ENCODE measurements around the gene GPC5.
"Not testable (repeated sequence)": the region's sequence is repeated elsewhere in the genome, so short reads cannot be mapped to it uniquely, and the experiment has no call there.

GPC5 gene

DNA sequence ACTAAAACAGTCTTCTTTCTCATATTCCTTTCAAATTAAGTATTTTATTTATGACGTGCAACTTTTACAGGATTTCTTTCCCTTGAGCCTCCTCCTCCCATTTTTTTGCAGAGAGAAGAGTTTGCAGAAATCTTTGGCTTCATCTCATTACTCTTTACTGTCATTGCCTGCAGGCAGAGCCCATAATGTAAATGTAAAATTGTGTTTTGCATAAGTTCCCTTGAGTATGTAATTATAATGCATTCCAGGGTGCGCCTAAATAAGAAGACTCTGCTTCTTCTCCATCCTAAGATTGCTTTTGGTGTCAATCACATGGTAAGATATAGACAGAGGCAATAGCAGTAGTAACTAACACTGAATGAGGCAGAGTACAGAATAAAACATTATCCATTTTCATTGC lies 27.9 kb upstream of the GPC5 start:
- no peak for DNase-seq

GRCh38 chr13:91372911-91373310 lies 25.5 kb upstream of the GPC5 start:
- DNase-seq: no peak

- peak; percentile 27 for DNase-seq
Measured at GRCh38 chr13:91375116-91375729, 23.2 kb upstream of the GPC5 start.

GRCh38 chr13:91381371-91381770 lies 17.1 kb upstream of the GPC5 start:
- peak; percentile 6 for DNase-seq

GRCh38 chr13:91383836-91384235 lies 14.6 kb upstream of the GPC5 start:
- DNase-seq: no peak

GRCh38 chr13:91384896-91385295 lies 13.5 kb upstream of the GPC5 start:
- DNase-seq: no peak

DNA sequence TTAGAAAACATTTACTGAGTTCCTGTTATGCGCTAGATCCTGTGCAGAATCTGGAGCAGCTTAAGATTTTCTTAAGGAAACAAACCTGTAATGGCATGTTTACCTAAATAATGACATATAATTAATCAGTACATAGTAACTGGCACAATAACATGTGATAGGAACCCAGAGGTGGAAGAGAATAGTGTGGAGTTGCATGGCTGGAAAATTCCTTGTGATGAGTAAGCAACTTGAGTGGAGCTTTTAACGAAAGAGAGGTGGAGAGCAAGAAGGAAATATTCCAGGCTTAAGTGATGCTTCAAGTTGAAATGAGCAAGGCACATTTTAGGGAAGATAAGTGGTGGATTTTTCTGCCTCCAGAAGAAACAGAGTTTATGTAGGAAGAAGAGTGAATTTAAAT lies 9.2 kb upstream of the GPC5 start:
- no peak for DNase-seq

GRCh38 chr13:91397595-91397994 lies 826 bp upstream of the GPC5 start:
- DNase-seq: no peak

DNA sequence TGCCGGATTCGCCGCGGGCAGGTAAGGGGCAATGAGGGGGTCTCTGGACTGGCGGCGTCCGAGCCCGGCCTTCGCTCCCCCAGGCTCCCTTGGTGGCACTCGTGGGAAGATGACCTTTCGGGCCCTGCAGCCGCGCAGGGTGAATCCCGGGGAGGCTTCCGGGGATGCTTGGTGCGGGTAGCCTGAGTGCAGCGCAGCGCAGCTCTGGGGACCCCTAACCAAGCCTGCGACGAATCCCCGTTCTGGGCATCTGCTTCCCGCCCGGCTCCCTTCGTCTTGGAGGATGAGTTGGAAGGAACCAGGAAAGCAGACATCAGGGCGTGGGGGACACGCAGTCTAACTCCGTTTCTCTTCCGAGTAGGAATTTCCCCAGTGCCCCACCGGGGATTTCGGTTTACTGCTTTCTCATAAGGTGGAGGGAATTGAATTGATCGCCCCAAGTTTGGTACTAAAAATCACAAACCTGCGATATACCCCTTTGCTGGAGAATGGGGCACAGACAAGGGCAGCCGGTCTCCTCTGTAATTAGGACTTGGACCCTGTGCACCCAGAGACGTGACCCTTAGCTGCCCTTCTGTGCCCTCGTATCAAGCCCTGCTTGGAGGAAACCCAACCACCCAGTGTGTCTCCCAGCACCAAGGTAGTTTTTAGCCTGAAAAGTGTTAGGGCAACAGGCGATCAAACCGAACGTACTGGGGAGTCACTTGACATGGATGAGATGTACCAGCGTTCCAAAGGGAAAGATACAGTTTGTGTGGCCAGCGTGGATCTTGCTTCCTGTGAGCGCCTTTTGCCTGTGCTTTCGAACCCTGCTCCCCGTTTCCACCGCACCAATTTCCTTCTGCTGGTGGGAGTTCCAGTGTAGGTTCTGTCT lies 1.0 kb downstream of the GPC5 start:
- no peak for DNase-seq

- DNase-seq: no peak
Measured at GRCh38 chr13:91400063-91400399, 1.6 kb downstream of the GPC5 start.

DNA sequence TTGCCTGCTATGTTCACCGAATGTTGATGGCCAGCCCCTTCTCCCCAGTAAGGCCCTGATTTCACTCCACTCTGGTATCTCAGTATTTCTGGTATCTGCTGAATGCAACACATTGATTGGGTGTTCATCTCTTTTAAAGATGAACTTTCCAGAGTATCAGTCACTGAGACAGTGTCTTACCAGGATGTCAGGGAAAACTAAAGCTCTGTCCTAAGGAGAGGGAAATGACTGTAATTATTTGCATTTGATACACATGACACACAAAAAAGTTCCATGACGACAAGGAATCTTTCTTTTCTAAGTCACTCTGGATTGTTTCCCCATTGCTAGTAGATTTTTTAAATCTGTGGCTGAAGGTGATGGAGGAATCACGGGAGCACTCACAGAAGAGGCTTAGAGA lies 2.2 kb downstream of the GPC5 start:
- DNase-seq: no peak

- no peak for DNase-seq
Measured at GRCh38 chr13:91401920-91402319, 3.5 kb downstream of the GPC5 start.

- DNase-seq: no peak
Measured at GRCh38 chr13:91405240-91405639, 6.8 kb downstream of the GPC5 start.

DNA sequence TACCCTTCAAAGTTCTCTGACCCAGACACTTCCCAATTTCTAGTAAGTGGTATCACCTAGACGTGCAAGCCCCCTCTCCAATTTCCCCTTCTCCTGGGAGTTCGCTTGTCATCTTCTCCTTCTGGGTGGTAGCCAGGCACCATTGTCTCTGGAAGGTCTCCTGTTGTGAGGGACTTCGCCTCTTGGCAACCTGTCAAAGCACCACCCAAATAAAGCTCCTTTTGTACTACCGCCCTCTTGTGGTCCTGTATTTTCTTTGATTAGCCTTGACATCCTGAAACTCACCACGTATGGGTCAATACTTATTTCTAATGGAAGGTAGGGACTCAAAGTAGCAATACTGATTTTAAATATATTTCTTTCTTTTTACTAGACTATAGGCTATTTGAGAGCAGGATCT lies 8.2 kb downstream of the GPC5 start:
- DNase-seq: peak; percentile 36

DNA sequence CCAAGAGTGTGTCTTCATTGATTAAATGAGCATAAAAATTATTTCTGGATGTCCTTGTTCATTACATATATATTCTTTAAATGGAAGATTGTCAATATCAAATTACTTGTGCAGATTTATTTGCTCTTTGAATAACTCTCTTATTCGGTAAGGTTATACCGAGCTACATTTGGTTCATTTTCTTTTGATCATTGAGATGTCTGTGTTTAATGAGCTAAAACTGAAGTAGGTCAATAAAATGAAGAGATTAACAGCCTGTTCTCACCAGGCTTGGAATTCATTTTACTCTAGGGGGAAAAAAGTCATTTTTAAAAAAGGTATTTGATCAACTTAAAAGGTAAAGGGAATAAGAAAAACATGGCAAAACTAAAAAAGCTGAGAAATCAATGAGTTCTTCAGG lies 10.6 kb downstream of the GPC5 start:
- no peak for DNase-seq

DNA sequence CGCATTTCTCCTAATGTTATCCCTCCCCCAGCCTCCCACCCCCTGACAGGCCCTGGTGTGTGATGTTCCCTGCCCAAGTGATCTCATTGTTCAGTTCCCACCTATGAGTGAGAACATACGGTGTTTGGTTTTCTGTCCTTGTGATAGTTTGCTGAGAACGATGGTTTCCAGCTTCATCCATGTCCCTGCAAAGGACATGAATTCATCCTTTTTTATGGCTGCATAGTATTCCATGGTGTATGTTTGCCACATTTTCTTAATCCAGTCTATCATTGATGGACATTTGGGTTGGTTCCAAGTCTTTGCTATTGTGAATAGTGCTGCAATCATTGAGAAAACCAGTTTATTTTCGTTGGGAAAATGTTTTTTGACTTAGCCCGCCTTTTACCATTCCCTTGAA lies 18.2 kb downstream of the GPC5 start:
- not testable (repeated sequence) for DNase-seq

- no peak for DNase-seq
Measured at GRCh38 chr13:91417660-91418325, 19.4 kb downstream of the GPC5 start.

DNA sequence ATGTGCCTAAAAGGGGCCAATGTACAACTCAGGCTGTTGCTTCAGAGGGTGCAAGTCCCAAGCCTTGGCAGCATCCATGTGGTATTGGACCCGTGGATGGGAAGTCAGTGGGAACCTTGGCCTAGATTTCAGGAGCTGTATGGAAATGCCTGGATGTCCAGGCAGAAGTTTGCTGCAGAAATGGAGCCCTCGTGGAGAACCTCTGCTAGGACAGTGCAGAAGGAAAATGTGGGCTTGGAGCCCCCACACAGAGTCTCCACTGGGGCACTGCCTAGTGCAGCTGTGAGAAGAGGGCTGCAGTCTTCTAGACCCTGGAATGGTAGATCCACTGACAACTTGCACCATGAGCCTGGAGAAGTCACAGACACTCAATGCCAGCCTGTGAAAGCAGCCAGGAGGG lies 28.5 kb downstream of the GPC5 start:
- no peak for DNase-seq

DNA sequence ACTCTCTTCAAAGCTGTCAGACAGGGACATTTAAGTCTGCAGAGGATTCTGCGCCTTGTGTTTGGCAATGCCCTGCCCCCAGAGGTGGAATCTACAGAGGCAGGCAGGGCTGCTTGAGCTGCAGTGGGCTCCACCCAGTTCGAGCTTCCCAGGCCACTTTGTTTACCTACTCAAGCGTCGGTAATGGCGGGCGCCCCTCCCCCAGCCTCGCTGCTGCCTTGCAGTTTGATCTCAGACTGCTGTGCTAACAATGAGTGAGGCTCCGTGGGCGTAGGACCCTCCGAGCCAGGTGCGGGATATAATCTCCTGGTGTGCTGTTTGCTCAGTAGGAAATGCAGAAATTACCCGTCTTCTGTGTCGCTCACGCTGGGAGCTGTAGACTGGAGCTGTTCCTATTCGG lies 40.3 kb downstream of the GPC5 start:
- DNase-seq: not testable (repeated sequence)

- no peak for DNase-seq
Measured at GRCh38 chr13:91450913-91451312, 52.5 kb downstream of the GPC5 start.

- DNase-seq: no peak
Measured at GRCh38 chr13:91454666-91455065, 56.2 kb downstream of the GPC5 start.

DNA sequence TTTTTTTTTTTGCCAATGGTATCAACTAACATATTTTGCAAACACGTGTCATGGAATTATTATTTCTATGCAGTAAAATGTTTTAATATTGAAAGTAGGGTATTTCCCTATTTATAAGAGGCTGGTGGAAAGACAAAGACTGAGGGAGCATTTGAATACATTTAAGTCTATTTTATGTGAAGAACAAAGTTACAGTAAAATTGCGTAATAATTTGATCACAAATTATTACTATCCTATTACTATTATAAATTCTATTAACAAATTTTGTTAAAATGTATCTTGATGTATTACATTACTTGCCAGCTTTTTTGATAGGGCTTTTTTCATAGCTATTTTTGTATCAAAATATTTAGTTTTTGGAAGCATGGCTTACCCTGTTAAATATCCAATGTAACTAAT lies 58.4 kb downstream of the GPC5 start:
- no peak for DNase-seq

DNA sequence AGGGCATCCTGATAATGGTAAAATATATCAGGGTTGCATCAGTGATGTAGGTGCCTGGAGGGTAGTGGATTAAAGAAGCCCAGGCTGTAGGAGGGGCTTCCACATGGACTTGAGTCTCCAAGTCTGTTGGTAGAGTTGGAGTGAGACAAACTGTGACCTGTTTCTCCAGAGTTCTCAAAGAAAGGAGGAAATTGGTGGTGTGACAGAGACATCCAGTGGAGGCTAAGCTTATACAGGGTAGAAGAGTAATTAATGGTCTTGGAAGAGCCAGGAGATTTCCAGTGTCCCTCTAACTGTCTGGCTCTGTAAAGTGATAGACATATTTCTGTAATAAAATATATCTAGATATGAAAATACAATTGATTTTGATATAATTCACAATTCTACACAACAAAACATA lies 61.1 kb downstream of the GPC5 start:
- no peak for DNase-seq

DNA sequence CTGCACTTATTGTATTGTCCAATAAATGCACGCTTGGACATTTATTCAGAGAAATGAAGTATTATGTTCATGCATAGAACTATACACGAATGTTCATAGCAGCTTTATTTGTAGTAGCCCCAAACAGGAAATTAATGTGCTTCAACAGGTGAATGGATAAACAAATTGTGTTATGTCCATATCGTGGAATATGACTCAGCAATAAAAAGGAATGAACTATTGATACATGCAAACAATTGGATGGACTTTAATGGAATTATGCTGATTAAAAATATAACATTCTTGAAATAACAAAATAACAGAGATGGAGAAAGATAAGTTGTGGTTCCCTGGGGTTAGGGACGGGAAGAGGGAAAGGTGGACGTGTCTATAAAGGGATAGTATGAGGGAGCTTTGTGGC lies 65.9 kb downstream of the GPC5 start:
- no peak for DNase-seq

Measured in HCEC 1CT (cell line).